ENCODE data around the gene NLN.
"Not testable (repeated sequence)": the region's sequence is repeated elsewhere in the genome, so short reads cannot be mapped to it uniquely, and the experiment has no call there.

NLN gene

GRCh38 chr5:65768723-65769346 lies 46.8 kb downstream of the NLN start:
- H3K4me3 ChIP-seq (ENCODE audit: low read depth, low read length): no peak overlapping the region
- H2AFZ ChIP-seq: no peak overlapping the region
- H3K9me3 ChIP-seq (ENCODE audit: control insufficient read depth, low read length): no peaks in the 10 kb centered on the region
- no peaks in the 10 kb centered on the region for H3K4me1 ChIP-seq
- no peak overlapping the region for H3K27ac ChIP-seq
- H3K79me2 ChIP-seq: no peaks in the 10 kb centered on the region
- H3K36me3 ChIP-seq (ENCODE audit: control insufficient read depth, insufficient read depth, low read length): no peaks in the 10 kb centered on the region
- no peak for TF ChIP-seq CTCF (IDR thresholded peaks at IDR 0.05)
- no peaks in the 10 kb centered on the region for H3K27me3 ChIP-seq (ENCODE audit: control insufficient read depth, insufficient read depth, low read length)
- no peak overlapping the region for H3K9ac ChIP-seq
- no peak overlapping the region for H3K4me2 ChIP-seq (ENCODE audit: low read length)

- Histone ChIP-seq H3K9me3 (ENCODE audit: control insufficient read depth, low read length) (no peaks in the 10 kb centered on the region), H3K4me2 (ENCODE audit: low read length) (no peak overlapping the region), H3K36me3 (ENCODE audit: control insufficient read depth, insufficient read depth, low read length) (no peaks in the 10 kb centered on the region), H3K4me3 (ENCODE audit: low read depth, low read length) (no peak overlapping the region), H3K4me1 (no peaks in the 10 kb centered on the region), H3K9ac (no peak overlapping the region), H3K79me2 (no peaks in the 10 kb centered on the region), H2AFZ (no peak overlapping the region), H3K27me3 (ENCODE audit: control insufficient read depth, insufficient read depth, low read length) (no peaks in the 10 kb centered on the region), H3K27ac (no peak overlapping the region)
- no peak for TF ChIP-seq CTCF (IDR thresholded peaks at IDR 0.05)
Observed at GRCh38 chr5:65769539-65769938, 47.5 kb downstream of the NLN start.

GRCh38 chr5:65771266-65771665 lies 49.3 kb downstream of the NLN start:
- Histone ChIP-seq H3K79me2 (no peaks in the 10 kb centered on the region), H3K36me3 (ENCODE audit: control insufficient read depth, insufficient read depth, low read length) (no peaks in the 10 kb centered on the region), H3K4me1 (no peaks in the 10 kb centered on the region), H3K9ac (no peak overlapping the region), H3K9me3 (ENCODE audit: control insufficient read depth, low read length) (no peaks in the 10 kb centered on the region), H3K4me2 (ENCODE audit: low read length) (no peak overlapping the region), H2AFZ (no peak overlapping the region), H3K27me3 (ENCODE audit: control insufficient read depth, insufficient read depth, low read length) (no peaks in the 10 kb centered on the region), H3K4me3 (ENCODE audit: low read depth, low read length) (no peak overlapping the region), H3K27ac (no peak overlapping the region)
- TF ChIP-seq CTCF (IDR thresholded peaks at IDR 0.05): no peak

- not testable (repeated sequence) for H3K4me3 ChIP-seq (ENCODE audit: low read depth, low read length); H3K9ac ChIP-seq; H3K4me1 ChIP-seq; H3K36me3 ChIP-seq (ENCODE audit: control insufficient read depth, insufficient read depth, low read length); H3K27me3 ChIP-seq (ENCODE audit: control insufficient read depth, insufficient read depth, low read length); H2AFZ ChIP-seq; H3K4me2 ChIP-seq (ENCODE audit: low read length); H3K27ac ChIP-seq; H3K9me3 ChIP-seq (ENCODE audit: control insufficient read depth, low read length); H3K79me2 ChIP-seq
Observed at GRCh38 chr5:65772963-65773362, 51.0 kb downstream of the NLN start.

- H2AFZ ChIP-seq: no peak overlapping the region
- no peak overlapping the region for H3K9ac ChIP-seq
- H3K27ac ChIP-seq: no peak overlapping the region
- H3K4me3 ChIP-seq (ENCODE audit: low read depth, low read length): no peak overlapping the region
- H3K79me2 ChIP-seq: no peaks in the 10 kb centered on the region
- H3K9me3 ChIP-seq (ENCODE audit: control insufficient read depth, low read length): no peaks in the 10 kb centered on the region
- peak overlapping the region; percentile 47 for H3K4me2 ChIP-seq (ENCODE audit: low read length)
- no peaks in the 10 kb centered on the region for H3K27me3 ChIP-seq (ENCODE audit: control insufficient read depth, insufficient read depth, low read length)
- H3K36me3 ChIP-seq (ENCODE audit: control insufficient read depth, insufficient read depth, low read length): no peaks in the 10 kb centered on the region
- no peaks in the 10 kb centered on the region for H3K4me1 ChIP-seq
- TF ChIP-seq CTCF (IDR thresholded peaks at IDR 0.05): no peak
Observed at GRCh38 chr5:65774346-65774745, 52.3 kb downstream of the NLN start.
